Measurements from ENCODE around the gene DNAH6. TPM values are rescaled to one million over a fixed set of nuclear protein-coding genes. Genes with fewer than 3 reads are reported as not detected.

DNAH6 gene
- total RNA-seq, 1 experiment from 2014 or later, result 1.6 TPM

GRCh38 chr2:84559838-84560237 lies 43.5 kb downstream of the DNAH6 start:
- TF ChIP-seq YY1 (IDR thresholded peaks at IDR 0.05; ENCODE audit: extremely low read depth, insufficient replicate concordance, low read depth, low read length) (no peak), RAD21 (IDR thresholded peaks at IDR 0.05; ENCODE audit: low read depth) (no peak), CTCF (IDR thresholded peaks at IDR 0.05 in 2 of 3, conservative IDR thresholded peaks at IDR 0.05 in 1 of 3; ENCODE audit: borderline replicate concordance in 1 of 3, insufficient read depth in 1 of 3, low read depth in 2 of 3, low read length in 2 of 3) (no peak), REST (IDR thresholded peaks at IDR 0.05; ENCODE audit: low read depth) (no peak), SP1 (IDR thresholded peaks at IDR 0.05; ENCODE audit: low read depth) (no peak), ZNF274 (IDR thresholded peaks at IDR 0.05; ENCODE audit: low read depth, low read length) (no peak), EGR1 (IDR thresholded peaks at IDR 0.05; ENCODE audit: low read depth) (no peak)
- CTCF ChIA-PET, result no interaction called here
- Histone ChIP-seq H3K9ac (ENCODE audit: low read length) (no peak overlapping the region), H4K20me1 (ENCODE audit: insufficient read depth) (no peaks in the 10 kb centered on the region), H2AFZ (ENCODE audit: low read depth, low read length, poor library complexity, severe bottlenecking) (no peak overlapping the region), H3K9me2 (ENCODE audit: insufficient read depth) (no peaks in the 10 kb centered on the region), H3K4me1 (ENCODE audit: control insufficient read depth in 1 of 2, insufficient read depth in 2 of 2, low read length in 2 of 2) (peaks cover 0 to 5% of the 10 kb centered on the region in 2 experiments; a peak in 1 of 4 replicates), H3K9me3 (ENCODE audit: control insufficient read depth in 1 of 2, insufficient read depth in 1 of 2, low read depth in 1 of 2, low read length in 2 of 2) (no peaks in the 10 kb centered on the region), H3K79me2 (ENCODE audit: insufficient read depth, low read length) (no peaks in the 10 kb centered on the region), H3K4me3 (replicated peaks in 1 of 2; ENCODE audit: low read depth in 1 of 2, low read length in 2 of 2) (no peak overlapping the region), H3K4me2 (ENCODE audit: low read length) (no peak overlapping the region), H3K27ac (ENCODE audit: low read depth, low read length) (no peak overlapping the region), H3K36me3 (ENCODE audit: control insufficient read depth in 1 of 2, insufficient read depth in 2 of 2, low read length in 2 of 2) (no peaks in the 10 kb centered on the region), H3K27me3 (ENCODE audit: insufficient read depth, low read length) (no peaks in the 10 kb centered on the region)
- no TSS peak for BruUV-seq (replicated peaks)
- POLR2A ChIA-PET, result no interaction called here
- DNase-seq (ENCODE audit: low read depth, low spot score) (no peak), ATAC-seq (no peak)
- RAD21 ChIA-PET (ENCODE audit: low non-redundant PET in 1 of 2, low total read pairs in 2 of 2, uncharacterized antibody in 2 of 2, unreplicated experiment in 2 of 2), result no interaction called here
- intact Hi-C loops (cut with micrococcal nuclease), result no loop called here
